B cell (primary cell): Measurements from ENCODE around the gene PPCDC. TPM values are rescaled to one million over a fixed set of nuclear protein-coding genes. Genes with fewer than 3 reads are reported as not detected.

Experiments
- ATAC-seq: fragments of 200-7000 bp; cut with Tn5 transposase; one replicate; pipeline ENCODE4 v1.10.0; 2021; ENCODE audit warnings: low read depth, mild to moderate bottlenecking, moderate number of reproducible peaks, moderate library complexity
- CTCF ChIA-PET: fragments of 350-600 bp; sonication (Branson Sonifier 250); formaldehyde crosslinking; loops from one replicate; lab custom pipeline; 2021; ENCODE audit warnings: antibody characterized with exemption, inconsistent platforms; lab: Charles Lee
- POLR2A ChIA-PET: fragments of 350-600 bp; sonication (Branson Sonifier 250); formaldehyde crosslinking; loops from one replicate; lab custom pipeline; 2021; ENCODE audit warnings: antibody characterized with exemption; lab: Charles Lee
- DNase-seq: peaks from one replicate; pipeline ENCODE4 v3.0.0; 2013
- H2AFZ ChIP-seq: 2 replicates; pipeline ENCODE4 v1.6.1; 2012; ENCODE audit warnings: mild to moderate bottlenecking, low read depth, low read length; ENCODE audit not compliant: insufficient read depth, poor library complexity, severe bottlenecking
- H3K27ac ChIP-seq, 2 donors: 1 replicate in 1 of 2; 2 replicates in 1 of 2; pipeline ENCODE4 v1.5.1; 2012 to 2013; ENCODE audit warnings: low read length in 2 of 2, mild to moderate bottlenecking in 2 of 2, moderate library complexity in 1 of 2
- H3K27me3 ChIP-seq, 4 experiments: fragments of 200-600 bp in 1 of 4; sonication (generic) in 1 of 4; replicated peaks in 1 of 4; 1 replicate in 2 of 4; 2 replicates in 2 of 4; pipeline versions ENCODE4 v1.6.1 to v1.7.0; 2013 to 2016; ENCODE audit warnings: low read length in 3 of 4, mild to moderate bottlenecking in 2 of 4, mixed read lengths in 1 of 4, moderate library complexity in 1 of 4; ENCODE audit not compliant: insufficient read depth in 4 of 4, control insufficient read depth in 3 of 4; ENCODE audit errors: control extremely low read depth in 1 of 4
- H3K36me3 ChIP-seq, 2 experiments: replicated peaks in 1 of 2; 1 replicate in 1 of 2; 2 replicates in 1 of 2; pipeline versions ENCODE4 v1.6.1 to v1.7.1; 2013; ENCODE audit warnings: low read length in 1 of 2; ENCODE audit not compliant: insufficient read depth in 2 of 2, control insufficient read depth in 1 of 2; ENCODE audit errors: control extremely low read depth in 1 of 2, extremely low read depth in 1 of 2
- H3K4me1 ChIP-seq, 2 donors: fragments of 200-600 bp in 1 of 2; sonication (generic) in 1 of 2; 1 replicate in 1 of 2; 2 replicates in 1 of 2; pipeline versions ENCODE4 v1.5.1 to v1.6.1; 2013 to 2017; ENCODE audit warnings: low read length in 2 of 2; ENCODE audit not compliant: control insufficient read depth in 2 of 2, insufficient read depth in 2 of 2
- H3K4me2 ChIP-seq: replicated peaks from 2 replicates; pipeline ENCODE3; 2012; ENCODE audit warnings: mild to moderate bottlenecking, low read depth, low read length; ENCODE audit not compliant: poor library complexity, severe bottlenecking
- H3K4me3 ChIP-seq, 5 experiments: fragments of 200-600 bp in 1 of 5; sonication (generic) in 1 of 5; 1 replicate in 3 of 5; 2 replicates in 2 of 5; pipeline versions ENCODE4 v1.5.1 to v1.7.0; 2011 to 2016; ENCODE audit warnings: low read length in 4 of 5, mild to moderate bottlenecking in 4 of 5, low read depth in 2 of 5, control low read depth in 1 of 5, moderate library complexity in 1 of 5; ENCODE audit not compliant: insufficient read depth in 1 of 5; ENCODE audit errors: control extremely low read depth in 1 of 5, extremely low read depth in 1 of 5
- H3K79me2 ChIP-seq: fragments of 200-600 bp; sonication (generic); one replicate; pipeline ENCODE4 v1.6.0; 2016; ENCODE audit warnings: low read length; ENCODE audit not compliant: control insufficient read depth, insufficient read depth
- H3K9ac ChIP-seq: fragments of 200-600 bp; sonication (generic); 2 replicates; pipeline ENCODE4 v1.6.1; 2017; ENCODE audit warnings: mild to moderate bottlenecking, low read length, moderate library complexity
- H3K9me3 ChIP-seq, 3 donors: one replicate each; pipeline versions ENCODE4 v1.6.1 to v1.7.1; 2013; ENCODE audit warnings: low read length in 2 of 3; ENCODE audit not compliant: control insufficient read depth in 2 of 3, insufficient read depth in 1 of 3; ENCODE audit errors: control extremely low read depth in 1 of 3
- H4K20me1 ChIP-seq: 2 replicates; pipeline ENCODE4 v1.6.0; 2012; ENCODE audit warnings: mild to moderate bottlenecking, low read length; ENCODE audit not compliant: insufficient read depth, control insufficient read depth, poor library complexity, severe bottlenecking
- H3K27ac Mint-ChIP-seq: one replicate; pipeline ENCODE4 v1.8.0; 2021; ENCODE audit warnings: mixed read lengths
- H3K27me3 Mint-ChIP-seq: one replicate; pipeline ENCODE4 v1.8.0; 2021; ENCODE audit warnings: mixed read lengths
- H3K4me1 Mint-ChIP-seq: one replicate; pipeline ENCODE4 v1.8.0; 2021; ENCODE audit warnings: mixed read lengths
- H3K4me3 Mint-ChIP-seq: one replicate; pipeline ENCODE4 v1.8.0; 2021; ENCODE audit warnings: mixed read lengths
- H3K9me3 Mint-ChIP-seq: one replicate; pipeline ENCODE4 v1.8.0; 2022; ENCODE audit warnings: mixed read lengths; ENCODE audit not compliant: insufficient read depth
- EZH2 ChIP-seq: IDR thresholded peaks from 2 replicates; pipeline ENCODE4 v1.6.1; 2012; ENCODE audit warnings: borderline replicate concordance, low read depth, mild to moderate bottlenecking, moderate library complexity, low read length; ENCODE audit not compliant: insufficient read depth, poor library complexity, severe bottlenecking
- WGBS: methylation state at CpG from one replicate; pipeline ENCODE4 v1.1.5; 2013; ENCODE audit warnings: missing lambda C conversion rate; ENCODE audit not compliant: insufficient coverage; 5-methylcytosine and 5-hydroxymethylcytosine counted together
- intact Hi-C: fragments of 100-400 bp; cut with micrococcal nuclease; formaldehyde crosslinking; loops from one replicate; pipeline ENCODE4 v1.10.0; 2022
- polyA plus RNA-seq: library from polyadenylated mRNA; depleted of rRNA; stranded (reverse); fragments of >200 nt; gene quantifications from 2 replicates; pipeline ENCODE4 v1.2.3, GENCODE V29; 2012
- total RNA-seq, 2 donors: library from RNA; stranded (reverse); fragments of 120-200 nt in 1 of 2; gene quantifications; 1 replicate in 1 of 2; 2 replicates in 1 of 2; pipeline versions ENCODE4 v1.2.3 to v1.2.4, GENCODE V29; 2013 to 2022
- TF ChIP-seq, protein P1 (sequence below): fragments of 200-600 bp; IDR thresholded peaks from one replicate; pipeline ENCODE4 v1.8.0; 2022; ENCODE audit warnings: antibody characterized with exemption, mild to moderate bottlenecking

PPCDC gene
- total and polyA plus RNA-seq, 2 donors (not counting 1 experiment from before 2014, with no cell fraction given), result 15.1 to 19.7 TPM

DNA sequence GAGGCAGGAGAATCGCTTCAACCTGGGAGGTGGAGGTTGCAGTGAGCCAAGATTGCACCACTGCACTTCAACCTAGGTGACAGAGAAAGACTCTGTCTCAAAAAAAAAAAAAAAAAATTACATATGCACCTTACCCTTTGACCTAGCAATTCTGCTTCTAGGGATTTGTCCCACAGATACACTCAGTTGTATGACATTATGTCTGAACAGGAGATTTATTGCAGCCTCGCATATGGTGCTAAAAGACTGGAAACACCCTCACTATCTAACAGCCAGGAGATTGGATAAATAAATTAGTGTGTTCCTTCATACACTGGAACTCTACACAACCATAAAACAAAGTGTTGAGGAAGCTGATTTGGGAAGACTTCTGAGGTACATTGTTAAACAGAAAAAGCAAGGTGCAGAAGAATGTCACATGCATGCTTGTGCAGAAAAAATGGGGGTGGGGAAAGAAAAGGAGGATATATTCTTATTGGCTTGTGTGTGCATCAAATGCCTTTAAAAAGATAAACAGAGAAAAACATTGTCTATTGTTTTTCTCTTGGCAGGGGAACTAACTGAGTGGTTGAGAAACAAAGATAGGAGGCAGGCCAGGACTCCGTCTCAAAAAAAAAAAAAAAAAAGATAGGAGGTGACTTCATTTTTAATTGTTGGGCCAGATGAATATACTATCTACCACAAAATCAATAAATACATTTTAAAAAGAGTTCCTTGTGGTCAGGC, 30.9 kb downstream of the PPCDC start:
- H2AFZ ChIP-seq, result no peak overlapping the region
- CTCF ChIA-PET, result interaction anchor here (1.0 to 1.8 kb wide), 2 partner anchors 11 to 54 kb away, joined by 3 to 5 read pairs; no protein-coding TSS in a partner anchor
- intact Hi-C loops, result no loop called here
- H3K27ac ChIP-seq, result no peak overlapping the region
- H3K4me3 Mint-ChIP-seq, result no peak overlapping the region
- no peak overlapping the region for H3K27ac Mint-ChIP-seq
- H3K79me2 ChIP-seq, result no peaks in the 10 kb centered on the region
- H3K4me1 Mint-ChIP-seq, result no peaks in the 10 kb centered on the region
- no peaks in the 10 kb centered on the region for H3K9me3 ChIP-seq
- ATAC-seq (no peak), DNase-seq (no peak)
- peaks cover 0 to 7% (median 0%) of the 10 kb centered on the region in 4 experiments for H3K27me3 ChIP-seq
- H3K4me2 ChIP-seq, result no peak overlapping the region
- H3K27me3 Mint-ChIP-seq, result no peaks in the 10 kb centered on the region
- no peaks in the 10 kb centered on the region for H4K20me1 ChIP-seq
- H3K4me3 ChIP-seq, result no peak overlapping the region
- WGBS, result no CpG with 5 or more reads among the region's 3 CpGs
- H3K9me3 Mint-ChIP-seq, result no peaks in the 10 kb centered on the region
- no peaks in the 10 kb centered on the region for H3K4me1 ChIP-seq
- POLR2A ChIA-PET, result interaction anchor here (0.7 kb wide), 1 partner anchor 445 kb away, joined by 5 read pairs; no protein-coding TSS in a partner anchor
- no peak overlapping the region for H3K9ac ChIP-seq
- no peaks in the 10 kb centered on the region for H3K36me3 ChIP-seq
- no peak for TF ChIP-seq EZH2
- TF ChIP-seq, protein P1, sequence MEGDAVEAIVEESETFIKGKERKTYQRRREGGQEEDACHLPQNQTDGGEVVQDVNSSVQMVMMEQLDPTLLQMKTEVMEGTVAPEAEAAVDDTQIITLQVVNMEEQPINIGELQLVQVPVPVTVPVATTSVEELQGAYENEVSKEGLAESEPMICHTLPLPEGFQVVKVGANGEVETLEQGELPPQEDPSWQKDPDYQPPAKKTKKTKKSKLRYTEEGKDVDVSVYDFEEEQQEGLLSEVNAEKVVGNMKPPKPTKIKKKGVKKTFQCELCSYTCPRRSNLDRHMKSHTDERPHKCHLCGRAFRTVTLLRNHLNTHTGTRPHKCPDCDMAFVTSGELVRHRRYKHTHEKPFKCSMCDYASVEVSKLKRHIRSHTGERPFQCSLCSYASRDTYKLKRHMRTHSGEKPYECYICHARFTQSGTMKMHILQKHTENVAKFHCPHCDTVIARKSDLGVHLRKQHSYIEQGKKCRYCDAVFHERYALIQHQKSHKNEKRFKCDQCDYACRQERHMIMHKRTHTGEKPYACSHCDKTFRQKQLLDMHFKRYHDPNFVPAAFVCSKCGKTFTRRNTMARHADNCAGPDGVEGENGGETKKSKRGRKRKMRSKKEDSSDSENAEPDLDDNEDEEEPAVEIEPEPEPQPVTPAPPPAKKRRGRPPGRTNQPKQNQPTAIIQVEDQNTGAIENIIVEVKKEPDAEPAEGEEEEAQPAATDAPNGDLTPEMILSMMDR, result no peak

DNA sequence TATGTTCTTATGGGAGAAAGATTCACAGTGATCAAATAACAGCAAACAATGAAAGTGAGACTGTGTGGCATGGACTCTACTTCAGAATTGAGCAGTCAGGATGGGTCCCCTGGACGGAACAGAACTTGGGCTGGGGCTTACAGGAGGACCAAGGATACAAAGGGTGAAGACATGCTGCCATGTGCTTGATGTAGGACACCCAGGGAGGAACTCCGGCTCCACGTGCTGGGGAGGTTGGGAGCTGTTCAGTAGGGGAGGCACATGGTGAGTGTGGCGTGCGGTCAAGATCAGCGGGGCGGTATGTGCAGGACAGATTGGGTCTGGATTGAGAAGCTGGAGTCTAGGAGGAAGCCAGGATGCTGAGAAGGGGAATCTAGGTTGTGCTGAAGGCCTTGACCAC, 32.6 kb downstream of the PPCDC start:
- no peak overlapping the region for H3K4me3 Mint-ChIP-seq
- H3K79me2 ChIP-seq, result no peaks in the 10 kb centered on the region
- over 99% methylated on average over 7 of the region's 7 CpGs for WGBS
- ChIA-PET POLR2A (no interaction called here), CTCF (interaction anchor here (0.6 to 3.1 kb wide), 3 partner anchors 12 to 301 kb away, joined by 3 to 21 read pairs (median 3); no protein-coding TSS in a partner anchor)
- no peak overlapping the region for H3K27ac ChIP-seq
- no peak overlapping the region for H3K9ac ChIP-seq
- ATAC-seq (no peak), DNase-seq (no peak)
- no peak overlapping the region for H3K4me2 ChIP-seq
- no peak overlapping the region for H2AFZ ChIP-seq
- H3K27me3 ChIP-seq, result no peaks in the 10 kb centered on the region
- no peaks in the 10 kb centered on the region for H3K9me3 ChIP-seq
- no peak overlapping the region for H3K4me3 ChIP-seq
- no peak overlapping the region for H3K27ac Mint-ChIP-seq
- H3K27me3 Mint-ChIP-seq, result no peaks in the 10 kb centered on the region
- no peaks in the 10 kb centered on the region for H4K20me1 ChIP-seq
- intact Hi-C loops, result no loop called here
- H3K4me1 Mint-ChIP-seq, result no peaks in the 10 kb centered on the region
- TF ChIP-seq, protein P1, result no peak
- no peak for TF ChIP-seq EZH2
- H3K4me1 ChIP-seq, result no peaks in the 10 kb centered on the region
- H3K36me3 ChIP-seq, result no peaks in the 10 kb centered on the region
- no peaks in the 10 kb centered on the region for H3K9me3 Mint-ChIP-seq
